Activated CD8-positive, alpha-beta T cell treated with anti-CD3 and anti-CD28 coated beads for 36 hours (primary cell): Measurements from ENCODE around the gene MYO3B. TPM values are rescaled to one million over a fixed set of nuclear protein-coding genes. Genes with fewer than 3 reads are reported as not detected.

Source experiments
- ATAC-seq: fragments of 200-7000 bp; cut with Tn5 transposase; one replicate; pipeline ENCODE4 v1.10.0; 2021; ENCODE audit warnings: mild to moderate bottlenecking, moderate library complexity
- CTCF ChIA-PET: fragments of 350-600 bp; sonication (Branson Sonifier 250); formaldehyde crosslinking; loops from one replicate; lab custom pipeline; 2021; ENCODE audit warnings: antibody characterized with exemption; lab: Charles Lee
- POLR2A ChIA-PET: fragments of 350-600 bp; sonication (Branson Sonifier 250); formaldehyde crosslinking; loops from one replicate; lab custom pipeline; 2021; ENCODE audit warnings: antibody characterized with exemption; lab: Charles Lee
- DNase-seq: peaks from one replicate; pipeline ENCODE4 v3.0.0-alpha.2; 2020
- H3K27ac Mint-ChIP-seq: one replicate; pipeline ENCODE4 v1.8.0; 2021; ENCODE audit warnings: mild to moderate bottlenecking, mixed read lengths
- H3K27me3 Mint-ChIP-seq: one replicate; pipeline ENCODE4 v1.8.0; 2021; ENCODE audit warnings: mixed read lengths
- H3K36me3 Mint-ChIP-seq: one replicate; pipeline ENCODE4 v1.8.0; 2021; ENCODE audit warnings: low read depth, mixed read lengths
- H3K4me1 Mint-ChIP-seq: one replicate; pipeline ENCODE4 v1.8.0; 2021; ENCODE audit warnings: low read depth, mixed read lengths
- H3K4me3 Mint-ChIP-seq: one replicate; pipeline ENCODE4 v1.8.0; 2021; ENCODE audit warnings: mild to moderate bottlenecking, moderate library complexity, mixed read lengths
- H3K9me3 Mint-ChIP-seq: one replicate; pipeline ENCODE4 v1.8.0; 2021; ENCODE audit warnings: mixed read lengths
- intact Hi-C: fragments of 100-400 bp; cut with micrococcal nuclease; formaldehyde crosslinking; loops from one replicate; pipeline ENCODE4 v1.10.0; 2022
- total RNA-seq, 2 experiments: library from RNA; stranded (reverse); gene quantifications; one replicate each; pipeline ENCODE4 v1.2.3, GENCODE V29; 2021
- TF ChIP-seq, protein P1 (sequence below): fragments of 200-600 bp; IDR thresholded peaks from one replicate; pipeline ENCODE4 v1.8.0; 2022; ENCODE audit warnings: antibody characterized with exemption, mild to moderate bottlenecking

MYO3B gene
- total RNA-seq, 2 experiments from 2014 or later, result 0.09 to 0.20 TPM

DNA sequence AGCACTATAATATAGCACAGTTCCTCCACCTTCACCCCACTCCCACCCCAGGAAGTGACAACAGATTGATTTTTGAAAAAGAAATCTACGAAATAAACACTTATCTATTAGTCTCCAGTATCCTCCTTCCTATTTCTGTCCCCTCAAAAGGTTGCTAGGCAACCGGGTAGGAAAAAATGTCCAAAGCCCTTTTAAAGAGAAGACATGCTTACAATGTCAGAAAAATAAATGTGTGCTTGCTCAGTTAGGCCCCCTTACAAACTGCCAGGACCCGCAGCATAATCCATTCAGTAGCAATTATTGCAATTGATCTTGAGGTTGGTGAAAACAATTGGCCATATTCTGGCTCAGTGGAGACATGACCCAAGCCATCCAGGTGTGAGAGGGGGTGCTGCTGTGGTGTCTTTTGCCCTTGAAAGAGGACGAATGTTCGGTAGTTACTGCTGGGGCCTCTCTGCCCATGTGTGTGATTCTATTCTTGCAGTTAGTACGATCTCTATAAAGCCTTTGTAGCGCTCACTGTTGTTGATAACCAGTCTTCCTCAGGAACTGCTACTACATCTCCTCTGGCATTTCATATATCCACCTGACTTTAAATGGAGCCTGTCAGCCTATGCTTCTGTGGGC lies 144.3 kb downstream of the MYO3B start:
- Mint-ChIP-seq H3K27me3 (peaks cover 12% of the 10 kb centered on the region), H3K4me3 (no peak overlapping the region), H3K27ac (no peak overlapping the region), H3K9me3 (peaks cover 5% of the 10 kb centered on the region), H3K36me3 (no peaks in the 10 kb centered on the region), H3K4me1 (no peaks in the 10 kb centered on the region)
- ChIA-PET POLR2A (no interaction called here), CTCF (interaction anchor here (3.6 kb wide), 1 partner anchor 493 kb away, joined by 50 read pairs; the partner anchor contains the start of gene GAD1)
- ATAC-seq (no peak), DNase-seq (no peak)
- intact Hi-C loops, result loop anchor here (5.0 kb wide), 1 partner anchor 490 kb away; no protein-coding TSS in a partner anchor
- TF ChIP-seq, protein P1, sequence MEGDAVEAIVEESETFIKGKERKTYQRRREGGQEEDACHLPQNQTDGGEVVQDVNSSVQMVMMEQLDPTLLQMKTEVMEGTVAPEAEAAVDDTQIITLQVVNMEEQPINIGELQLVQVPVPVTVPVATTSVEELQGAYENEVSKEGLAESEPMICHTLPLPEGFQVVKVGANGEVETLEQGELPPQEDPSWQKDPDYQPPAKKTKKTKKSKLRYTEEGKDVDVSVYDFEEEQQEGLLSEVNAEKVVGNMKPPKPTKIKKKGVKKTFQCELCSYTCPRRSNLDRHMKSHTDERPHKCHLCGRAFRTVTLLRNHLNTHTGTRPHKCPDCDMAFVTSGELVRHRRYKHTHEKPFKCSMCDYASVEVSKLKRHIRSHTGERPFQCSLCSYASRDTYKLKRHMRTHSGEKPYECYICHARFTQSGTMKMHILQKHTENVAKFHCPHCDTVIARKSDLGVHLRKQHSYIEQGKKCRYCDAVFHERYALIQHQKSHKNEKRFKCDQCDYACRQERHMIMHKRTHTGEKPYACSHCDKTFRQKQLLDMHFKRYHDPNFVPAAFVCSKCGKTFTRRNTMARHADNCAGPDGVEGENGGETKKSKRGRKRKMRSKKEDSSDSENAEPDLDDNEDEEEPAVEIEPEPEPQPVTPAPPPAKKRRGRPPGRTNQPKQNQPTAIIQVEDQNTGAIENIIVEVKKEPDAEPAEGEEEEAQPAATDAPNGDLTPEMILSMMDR, result no peak

DNA sequence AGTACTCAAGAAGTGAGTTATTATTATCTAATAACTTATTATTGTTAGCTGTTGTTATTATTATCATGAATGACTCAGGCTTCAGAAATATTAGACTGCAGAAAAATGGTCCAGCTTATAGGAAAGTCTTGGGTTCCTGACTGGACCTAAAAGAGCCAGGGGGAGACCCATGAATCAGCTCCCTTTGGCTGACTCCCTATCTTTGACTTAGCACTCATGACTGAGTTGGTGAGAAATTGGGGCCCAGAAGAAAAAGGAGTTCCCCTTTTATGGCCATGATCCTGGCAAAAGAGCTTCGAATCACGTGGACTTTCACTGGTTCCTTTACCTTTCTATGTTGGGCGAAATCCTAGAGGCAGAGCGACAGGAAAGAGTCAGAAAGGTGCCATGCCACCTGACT lies 145.8 kb downstream of the MYO3B start:
- ChIA-PET POLR2A (interaction anchor here (1.0 kb wide), 1 partner anchor 38 kb away, joined by 3 read pairs; no protein-coding TSS in a partner anchor), CTCF (interaction anchor here (0.8 to 3.6 kb wide), 24 partner anchors 7 to 518 kb away, joined by 3 to 50 read pairs (median 4); partner anchors contain the start of gene GAD1)
- H3K4me3 Mint-ChIP-seq, result no peak overlapping the region
- no peaks in the 10 kb centered on the region for H3K4me1 Mint-ChIP-seq
- no peak for DNase-seq
- H3K36me3 Mint-ChIP-seq, result no peaks in the 10 kb centered on the region
- no peak overlapping the region for H3K27ac Mint-ChIP-seq
- intact Hi-C loops, result loop anchor here (5.0 kb wide), 1 partner anchor 489 kb away; no protein-coding TSS in a partner anchor
- TF ChIP-seq, protein P1, result no peak
- peaks cover 6% of the 10 kb centered on the region for H3K27me3 Mint-ChIP-seq
- no peak for ATAC-seq
- H3K9me3 Mint-ChIP-seq, result peaks cover 5% of the 10 kb centered on the region

DNA sequence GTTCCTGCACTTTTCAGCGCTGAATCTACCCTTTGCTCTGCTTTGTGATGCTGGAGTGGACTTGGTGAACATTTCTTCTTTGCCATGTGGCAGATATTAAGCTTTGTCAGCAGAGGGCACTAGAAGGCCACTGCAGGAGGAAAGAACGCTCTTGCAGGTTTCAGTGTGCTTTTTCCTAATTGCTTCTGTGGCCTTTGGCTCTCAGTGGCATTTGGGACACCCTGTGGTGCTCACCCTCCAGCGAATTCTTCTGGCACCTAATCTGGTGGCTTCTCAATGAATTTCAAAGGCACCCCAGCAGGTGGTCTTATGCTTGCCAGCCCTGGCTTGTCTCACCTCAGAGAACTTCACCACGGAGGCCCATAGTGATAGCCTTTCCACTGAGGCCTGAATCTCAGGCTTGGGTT lies 146.7 kb downstream of the MYO3B start:
- ChIA-PET CTCF (interaction anchor here (0.8 to 3.6 kb wide), 25 partner anchors 8 to 549 kb away, joined by 3 to 50 read pairs (median 4); partner anchors contain the start of gene GAD1), POLR2A (interaction anchor here (0.5 to 0.7 kb wide), 2 partner anchors 89 to 199 kb away, joined by 3 read pairs; no protein-coding TSS in a partner anchor)
- no peak overlapping the region for H3K4me3 Mint-ChIP-seq
- peaks cover 4% of the 10 kb centered on the region for H3K9me3 Mint-ChIP-seq
- DNase-seq (peak; percentile 39), ATAC-seq (peak; percentile 72)
- TF ChIP-seq, protein P1, result peak; percentile 62
- H3K27me3 Mint-ChIP-seq, result peaks cover 2% of the 10 kb centered on the region
- intact Hi-C loops, result loop anchor here (5.0 kb wide), 1 partner anchor 488 kb away; no protein-coding TSS in a partner anchor
- no peaks in the 10 kb centered on the region for H3K36me3 Mint-ChIP-seq
- no peaks in the 10 kb centered on the region for H3K4me1 Mint-ChIP-seq
- H3K27ac Mint-ChIP-seq, result no peak overlapping the region

DNA sequence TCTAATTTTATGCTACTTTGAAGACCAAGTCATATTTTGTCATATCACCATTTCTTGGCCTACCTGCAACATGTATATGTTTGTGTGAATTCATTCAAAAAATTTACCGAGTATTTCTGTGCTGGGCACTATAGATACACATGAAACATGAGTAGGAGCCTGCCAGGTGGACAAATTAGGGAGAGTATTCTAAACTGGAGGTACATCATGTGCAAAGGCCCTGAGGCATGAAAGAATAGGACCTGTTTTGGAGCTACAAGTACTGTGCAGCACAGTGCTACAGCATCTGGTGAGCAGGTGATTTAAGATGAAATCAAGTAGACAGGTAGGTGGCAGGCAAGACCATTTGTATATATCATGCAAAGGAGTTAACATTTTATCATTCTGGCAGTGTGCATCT lies 152.9 kb downstream of the MYO3B start:
- intact Hi-C loops, result no loop called here
- no peak for ATAC-seq
- Mint-ChIP-seq H3K9me3 (no peaks in the 10 kb centered on the region), H3K4me3 (no peak overlapping the region), H3K36me3 (no peaks in the 10 kb centered on the region), H3K4me1 (no peaks in the 10 kb centered on the region), H3K27me3 (peaks cover 5% of the 10 kb centered on the region), H3K27ac (no peak overlapping the region)
- no peak for DNase-seq
- CTCF ChIA-PET, result interaction anchor here (1.0 kb wide), 1 partner anchor 39 kb away, joined by 3 read pairs; no protein-coding TSS in a partner anchor
- TF ChIP-seq, protein P1, result no peak
- POLR2A ChIA-PET, result no interaction called here
